ENCODE results near the gene KRTDAP. TPM values are rescaled to one million over a fixed set of nuclear protein-coding genes. Genes with fewer than 3 reads are reported as not detected.

The KRTDAP gene
- total RNA-seq, 1 donor: not detected

DNA sequence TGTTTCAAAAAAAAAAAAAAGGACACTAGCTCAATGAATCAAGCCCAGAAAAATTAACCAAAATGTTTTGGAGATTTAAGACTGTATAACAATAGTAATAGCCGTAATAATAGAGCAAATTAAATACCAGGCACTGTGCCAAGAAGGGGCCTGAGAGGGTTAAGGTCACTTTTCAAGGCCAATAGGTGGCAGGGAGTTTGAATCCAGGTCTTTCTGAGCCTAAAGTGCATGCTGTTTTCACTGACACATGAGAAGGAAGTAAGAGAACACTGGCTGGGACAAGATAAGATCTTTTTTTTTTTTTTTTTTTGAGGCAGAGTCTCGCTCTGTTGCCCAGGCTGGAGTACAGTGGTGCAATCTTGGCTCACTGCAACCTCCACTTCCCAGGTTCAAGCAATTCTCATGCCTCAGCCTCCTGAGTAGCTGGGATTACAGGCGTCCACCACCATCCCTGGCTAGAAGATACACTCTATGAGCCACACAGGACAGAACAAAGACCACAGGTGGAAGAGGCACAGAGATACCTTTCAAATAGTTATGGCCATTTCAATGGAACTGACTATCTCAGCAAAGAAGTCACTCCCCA, 34.6 kb downstream of the KRTDAP start:
- no peak overlapping the region for H3K4me3 ChIP-seq (ENCODE audit: low read depth, low read length)
- no peak for DNase-seq (ENCODE audit: low read depth)
- TF ChIP-seq, protein P1, sequence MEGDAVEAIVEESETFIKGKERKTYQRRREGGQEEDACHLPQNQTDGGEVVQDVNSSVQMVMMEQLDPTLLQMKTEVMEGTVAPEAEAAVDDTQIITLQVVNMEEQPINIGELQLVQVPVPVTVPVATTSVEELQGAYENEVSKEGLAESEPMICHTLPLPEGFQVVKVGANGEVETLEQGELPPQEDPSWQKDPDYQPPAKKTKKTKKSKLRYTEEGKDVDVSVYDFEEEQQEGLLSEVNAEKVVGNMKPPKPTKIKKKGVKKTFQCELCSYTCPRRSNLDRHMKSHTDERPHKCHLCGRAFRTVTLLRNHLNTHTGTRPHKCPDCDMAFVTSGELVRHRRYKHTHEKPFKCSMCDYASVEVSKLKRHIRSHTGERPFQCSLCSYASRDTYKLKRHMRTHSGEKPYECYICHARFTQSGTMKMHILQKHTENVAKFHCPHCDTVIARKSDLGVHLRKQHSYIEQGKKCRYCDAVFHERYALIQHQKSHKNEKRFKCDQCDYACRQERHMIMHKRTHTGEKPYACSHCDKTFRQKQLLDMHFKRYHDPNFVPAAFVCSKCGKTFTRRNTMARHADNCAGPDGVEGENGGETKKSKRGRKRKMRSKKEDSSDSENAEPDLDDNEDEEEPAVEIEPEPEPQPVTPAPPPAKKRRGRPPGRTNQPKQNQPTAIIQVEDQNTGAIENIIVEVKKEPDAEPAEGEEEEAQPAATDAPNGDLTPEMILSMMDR (IDR thresholded peaks at IDR 0.05; ENCODE audit: insufficient read depth, low read depth, low read length): no peak

DNA sequence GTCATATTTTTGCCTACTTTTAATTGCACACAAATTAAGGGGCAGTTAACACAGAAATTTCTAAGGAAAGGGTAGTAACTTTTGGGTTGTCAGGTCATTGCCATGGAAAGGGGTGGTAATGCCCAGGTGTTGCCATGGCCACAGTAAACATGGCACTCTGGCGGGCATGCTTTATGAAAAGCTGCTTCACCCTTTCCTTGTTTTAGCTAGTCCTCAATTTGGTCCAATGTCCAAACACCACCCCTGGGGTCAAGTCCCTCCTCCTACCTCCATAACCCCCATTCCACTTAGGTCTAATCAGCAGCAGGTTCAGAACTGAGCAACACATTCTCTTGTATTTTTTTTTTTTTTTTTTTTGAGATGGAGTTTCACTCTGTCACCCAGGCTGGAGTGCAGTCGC, 35.6 kb downstream of the KRTDAP start:
- no peak overlapping the region for H3K4me3 ChIP-seq (ENCODE audit: low read depth, low read length)
- no peak for DNase-seq (ENCODE audit: low read depth)
- TF ChIP-seq, protein P1 (IDR thresholded peaks at IDR 0.05; ENCODE audit: insufficient read depth, low read depth, low read length): no peak

DNA sequence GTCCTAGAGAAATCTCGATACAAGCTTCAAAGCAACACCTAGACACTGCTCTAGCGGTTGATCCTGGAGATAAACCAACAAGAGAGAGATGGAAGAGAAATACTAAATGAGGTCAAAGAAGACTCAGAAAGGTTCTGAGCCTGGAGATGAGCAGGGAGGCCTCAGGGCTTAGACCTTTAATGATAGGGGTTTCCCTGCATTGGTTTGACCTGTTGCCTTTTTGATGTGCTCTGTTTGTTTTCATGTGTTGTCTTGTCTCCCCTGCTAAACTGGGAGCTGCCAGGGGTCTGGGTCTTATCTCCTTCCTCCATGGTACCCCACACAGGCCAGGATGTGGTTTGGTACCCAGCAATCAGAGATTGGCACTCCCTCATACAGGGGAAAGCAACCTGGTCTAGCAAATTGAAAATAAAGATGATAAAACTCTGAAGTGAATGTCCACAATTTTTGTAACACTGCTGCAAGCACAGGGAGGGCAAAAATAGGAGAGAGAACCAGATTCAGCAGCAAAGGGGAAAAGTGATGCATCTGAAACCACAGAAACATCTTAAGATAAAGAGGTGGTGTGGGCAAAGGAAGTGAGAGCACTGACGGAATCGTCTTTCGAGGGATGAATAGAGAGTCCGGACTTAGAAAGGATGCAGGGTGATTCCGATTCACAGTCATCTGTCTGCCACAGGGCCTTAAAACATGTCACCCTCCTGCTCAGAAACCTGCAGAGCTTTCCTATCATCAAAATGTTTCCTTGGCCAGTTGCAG, 38.7 kb downstream of the KRTDAP start:
- TF ChIP-seq, protein P1 (IDR thresholded peaks at IDR 0.05; ENCODE audit: insufficient read depth, low read depth, low read length): no peak
- DNase-seq (ENCODE audit: low read depth): no peak
- no peak overlapping the region for H3K4me3 ChIP-seq (ENCODE audit: low read depth, low read length)

DNA sequence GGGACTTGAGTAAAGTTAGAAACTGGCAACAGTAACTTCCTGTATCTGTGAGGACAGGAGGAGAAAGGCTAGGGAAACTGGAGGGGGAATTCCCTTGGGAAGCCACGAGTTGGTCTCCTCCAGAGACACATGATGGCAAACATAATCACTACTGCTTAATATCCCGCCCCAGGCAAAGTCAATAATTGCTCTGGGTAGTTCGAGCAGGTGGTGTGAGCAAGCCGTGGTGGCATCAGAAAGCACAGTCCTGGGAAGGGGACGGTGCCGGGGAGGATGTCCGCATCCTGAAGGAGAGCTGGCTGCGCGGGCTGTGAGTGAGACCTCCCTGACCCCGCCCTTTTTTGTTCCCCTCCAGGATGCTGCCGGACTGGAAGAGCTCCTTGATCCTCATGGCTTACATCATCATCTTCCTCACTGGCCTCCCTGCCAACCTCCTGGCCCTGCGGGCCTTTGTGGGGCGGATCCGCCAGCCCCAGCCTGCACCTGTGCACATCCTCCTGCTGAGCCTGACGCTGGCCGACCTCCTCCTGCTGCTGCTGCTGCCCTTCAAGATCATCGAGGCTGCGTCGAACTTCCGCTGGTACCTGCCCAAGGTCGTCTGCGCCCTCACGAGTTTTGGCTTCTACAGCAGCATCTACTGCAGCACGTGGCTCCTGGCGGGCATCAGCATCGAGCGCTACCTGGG, 40.8 kb downstream of the KRTDAP start:
- no peak for DNase-seq (ENCODE audit: low read depth)
- H3K4me3 ChIP-seq (ENCODE audit: low read depth, low read length): no peak overlapping the region
- TF ChIP-seq, protein P1 (IDR thresholded peaks at IDR 0.05; ENCODE audit: insufficient read depth, low read depth, low read length): no peak

DNA sequence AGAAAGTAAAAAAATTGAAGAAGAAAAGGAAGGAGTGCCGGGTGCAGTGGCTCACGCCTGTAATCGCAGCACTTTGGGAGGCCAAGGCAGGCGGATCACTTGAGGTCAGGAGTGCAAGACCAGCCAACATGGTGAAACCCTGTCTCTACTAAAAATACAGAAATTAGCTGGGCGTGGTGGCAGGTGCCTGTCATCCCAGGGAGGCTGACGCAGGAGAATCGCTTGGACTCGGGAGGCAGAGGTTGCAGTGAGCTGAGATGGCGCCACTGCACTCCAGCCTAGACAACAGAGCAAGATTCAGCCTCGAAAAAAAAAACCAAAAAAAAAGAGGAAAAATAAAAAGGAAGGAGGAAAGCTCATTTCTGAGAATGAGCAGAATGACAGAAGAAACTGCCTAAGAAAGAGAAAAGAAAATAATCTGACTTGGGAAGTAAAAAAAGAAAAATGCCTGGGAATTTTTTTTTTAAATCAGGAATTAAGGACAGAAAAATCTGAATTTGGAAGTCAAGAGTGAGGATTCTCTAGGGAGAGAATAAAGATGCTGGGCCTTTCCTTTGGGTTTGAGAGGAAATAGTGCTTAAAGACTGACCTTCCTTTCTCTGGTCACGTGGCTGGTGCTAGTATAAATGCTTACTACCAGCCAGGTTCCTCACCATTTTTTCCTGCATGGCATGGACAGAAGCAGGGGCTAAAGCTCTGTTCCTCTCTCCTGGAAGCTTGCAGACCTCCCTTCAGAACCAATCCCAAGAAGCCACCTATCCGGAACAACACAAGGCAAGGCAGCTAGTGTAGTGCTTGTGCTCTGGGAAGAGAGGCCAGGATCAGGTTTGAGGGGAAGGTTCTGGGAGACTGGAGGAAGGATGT, 42.4 kb downstream of the KRTDAP start, which contains the start of gene FFAR2:
TSS of gene FFAR2 (plus strand) at position 652 of the 864 bp plus-strand sequence. CDS start 1,458 bp downstream, outside the sequence.
- TF ChIP-seq, protein P1 (IDR thresholded peaks at IDR 0.05; ENCODE audit: insufficient read depth, low read depth, low read length): no peak
- H3K4me3 ChIP-seq (ENCODE audit: low read depth, low read length): no peak within 1 kb of the TSS
- DNase-seq (ENCODE audit: low read depth): no peak

All from fibroblast of villous mesenchyme (primary cell).